GM18505 (cell line): Measurements from ENCODE around the gene CABCOCO1.

Experiments used
- ATAC-seq: cut with Tn5 transposase; IDR thresholded peaks from one replicate; pipeline ENCODE4 v1.9.1; 2021; ENCODE audit not compliant: unreplicated experiment
- POLR2A ChIP-seq: IDR thresholded peaks from 4 replicates; pipeline ENCODE4 v1.6.1; 2011; ENCODE audit warnings: borderline replicate concordance; ENCODE audit not compliant: insufficient read depth, insufficient read length; ENCODE audit errors: extremely low read depth

Gene CABCOCO1

GRCh38 chr10:61750943-61751471, 88.3 kb downstream of the CABCOCO1 start:
- TF ChIP-seq POLR2A, result no peak
- ATAC-seq, result peak; percentile 87

- ATAC-seq, result no peak
These were observed 88.9 kb downstream of the CABCOCO1 start for GRCh38 chr10:61751599-61751998.

GRCh38 chr10:61752111-61753011, 89.6 kb downstream of the CABCOCO1 start:
- TF ChIP-seq POLR2A, result no peak
- ATAC-seq, result peak; percentile 62

More at GRCh38 chr10:61751599-61751998, 88.9 kb downstream of the CABCOCO1 start:
- no peak for TF ChIP-seq POLR2A

- no peak for ATAC-seq
- no peak for TF ChIP-seq POLR2A
These were observed 90.7 kb downstream of the CABCOCO1 start for GRCh38 chr10:61753453-61753852.

- TF ChIP-seq POLR2A, result no peak
- no peak for ATAC-seq
These were observed 92.1 kb downstream of the CABCOCO1 start for GRCh38 chr10:61754587-61755550.

GRCh38 chr10:61757001-61757400, 94.3 kb downstream of the CABCOCO1 start:
- ATAC-seq, result no peak
- TF ChIP-seq POLR2A, result no peak

GRCh38 chr10:61757525-61758397, 95.0 kb downstream of the CABCOCO1 start:
- ATAC-seq, result no peak

GRCh38 chr10:61758433-61758832, 95.7 kb downstream of the CABCOCO1 start:
- TF ChIP-seq POLR2A, result no peak

More at GRCh38 chr10:61757525-61758397, 95.0 kb downstream of the CABCOCO1 start:
- TF ChIP-seq POLR2A, result no peak

GRCh38 chr10:61759751-61760150, 97.0 kb downstream of the CABCOCO1 start:
- TF ChIP-seq POLR2A, result no peak
- ATAC-seq, result no peak

More at GRCh38 chr10:61758433-61758832, 95.7 kb downstream of the CABCOCO1 start:
- ATAC-seq, result no peak

GRCh38 chr10:61760943-61761824, 98.5 kb downstream of the CABCOCO1 start:
- TF ChIP-seq POLR2A, result no peak
- no peak for ATAC-seq

GRCh38 chr10:61761825-61762217, 99.1 kb downstream of the CABCOCO1 start:
- ATAC-seq, result no peak
- no peak for TF ChIP-seq POLR2A

- no peak for ATAC-seq
- no peak for TF ChIP-seq POLR2A
These were observed 101.0 kb downstream of the CABCOCO1 start for GRCh38 chr10:61763778-61764177.

- TF ChIP-seq POLR2A, result no peak
- ATAC-seq, result no peak
These were observed 101.8 kb downstream of the CABCOCO1 start for GRCh38 chr10:61764486-61764885.
